ENCODE measurements around the gene STRA8.

GRCh38 chr7:135185471-135186260, 48.0 kb upstream of the STRA8 start:
- no peak for TF ChIP-seq CTCF (IDR thresholded peaks at IDR 0.05)
- TF ChIP-seq POLR2A (IDR thresholded peaks at IDR 0.05) = no peak
- no peak for TF ChIP-seq POLR2AphosphoS5 (IDR thresholded peaks at IDR 0.05)
